GM12801 (cell line): ENCODE results near the gene IGF2R.

ENCODE experiments used
- CTCF ChIP-seq: IDR thresholded peaks from one replicate; pipeline ENCODE4 v1.5.1; 2011; ENCODE audit warnings: control low read depth; ENCODE audit not compliant: insufficient read length; ENCODE audit errors: extremely low read depth

Gene IGF2R

GRCh38 chr6:159996087-159996622, 27.3 kb downstream of the IGF2R start:
- TF ChIP-seq CTCF = no peak

- TF ChIP-seq CTCF = no peak
Measured at GRCh38 chr6:159996626-159997497, 28.0 kb downstream of the IGF2R start.

GRCh38 chr6:159997498-159998101, 28.7 kb downstream of the IGF2R start:
- no peak for TF ChIP-seq CTCF

- TF ChIP-seq CTCF = no peak
Measured at GRCh38 chr6:159998538-159998937, 29.7 kb downstream of the IGF2R start.

- no peak for TF ChIP-seq CTCF
Measured at GRCh38 chr6:159999240-159999671, 30.4 kb downstream of the IGF2R start.

GRCh38 chr6:160000280-160000704, 31.4 kb downstream of the IGF2R start:
- TF ChIP-seq CTCF = no peak

GRCh38 chr6:160002882-160003281, 34.0 kb downstream of the IGF2R start:
- no peak for TF ChIP-seq CTCF
